Heart right ventricle (tissue), 16 donors: Measurements from ENCODE around the gene KRI1. TPM values are rescaled to one million over a fixed set of nuclear protein-coding genes. Genes with fewer than 3 reads are reported as not detected.
"Not testable (repeated sequence)": the region's sequence is repeated elsewhere in the genome, so short reads cannot be mapped to it uniquely, and the experiment has no call there.

Experiments used
- ATAC-seq, 8 donors: fragments of 200-7000 bp; cut with Tn5 transposase; one replicate each; pipeline ENCODE4 v1.9.1; 2020; ENCODE audit warnings: mild to moderate bottlenecking in 8 of 8, moderate library complexity in 8 of 8, moderate number of reproducible peaks in 1 of 8
- DNase-seq, 2 donors: peaks; one replicate each; pipeline ENCODE4 v3.0.0-alpha.2; 2020
- H3K27ac ChIP-seq, 10 donors: fragments of 200-600 bp; sonication (generic) in 2 of 10; one replicate each; pipeline versions ENCODE4 v1.5.0 to v1.8.0; 2020 to 2022; ENCODE audit warnings: mild to moderate bottlenecking in 3 of 10
- H3K27me3 ChIP-seq, 7 donors: fragments of 200-600 bp; one replicate each; pipeline ENCODE4 v1.8.0; 2021 to 2022; ENCODE audit warnings: mild to moderate bottlenecking in 2 of 7
- H3K36me3 ChIP-seq, 9 donors: fragments of 200-600 bp; sonication (generic) in 1 of 9; one replicate each; pipeline versions ENCODE4 v1.5.0 to v1.8.0; 2020 to 2022; ENCODE audit warnings: mild to moderate bottlenecking in 2 of 9
- H3K4me1 ChIP-seq, 9 donors: fragments of 200-600 bp; sonication (generic) in 1 of 9; one replicate each; pipeline versions ENCODE4 v1.5.0 to v1.8.0; 2020 to 2022; ENCODE audit warnings: mild to moderate bottlenecking in 4 of 9
- H3K4me3 ChIP-seq, 10 donors: fragments of 200-600 bp; sonication (generic) in 2 of 10; one replicate each; pipeline versions ENCODE4 v1.5.0 to v1.8.0; 2020 to 2022; ENCODE audit warnings: mild to moderate bottlenecking in 7 of 10, moderate library complexity in 2 of 10
- H3K9me3 ChIP-seq, 11 donors: fragments of 200-600 bp in 10 of 11; sonication (generic) in 2 of 11; one replicate each; pipeline versions ENCODE4 v1.5.0 to v1.8.0; 2013 to 2022; ENCODE audit warnings: mild to moderate bottlenecking in 2 of 11, control low read depth in 1 of 11, moderate library complexity in 1 of 11
- WGBS, 2 donors: extraction: QIAGEN DNeasy Blood & Tissue Kit; methylation state at CpG; one replicate each; pipeline ENCODE4 v1.1.7; 2013; ENCODE audit warnings: inconsistent platforms in 1 of 2; 5-methylcytosine and 5-hydroxymethylcytosine counted together
- intact Hi-C, 10 donors: fragments of 100-400 bp; cut with DNase I; formaldehyde crosslinking; loops; one replicate each; pipeline versions ENCODE4 v1.11.1 to v1.14.2; 2022
- polyA plus RNA-seq, 2 donors: library from polyadenylated mRNA; stranded (reverse); fragments of 200-250 nt; gene quantifications; one replicate each; pipeline ENCODE4 v1.2.3, GENCODE V29; 2013
- total RNA-seq, 10 donors: library from RNA; stranded (reverse); fragmentation: NEBNext Ultra II Directional in 3 of 10; extraction: Animal tissue kit (Norgen Biotek cat#: 25700) in 3 of 10; gene quantifications; one replicate each; pipeline versions ENCODE4 v1.2.1 to v1.2.4, GENCODE V29; 2021 to 2023
- TF ChIP-seq, protein P1 (sequence below), 9 donors: fragments of 200-600 bp; sonication (generic) in 2 of 9; IDR thresholded peaks; one replicate each; pipeline versions ENCODE4 v1.5.0 to v1.8.0; 2021 to 2022; ENCODE audit warnings: antibody characterized with exemption in 9 of 9, mild to moderate bottlenecking in 5 of 9, moderate library complexity in 1 of 9
- donor health status: Arrhythmogenic right ventricular cardiomyopathy.
- donor health status: ischemic (EF 13 %, LVEDD 7.1; RV severe dilation, severe dysfunction).
- donor health status: healthy with polysubstance abuse.
- donor health status: DM: no; HTN: yes; CAD: no.
- donor health status: DM: no; HTN: no; CAD: no.
- donor health status: ischemic (EF 25% LVEDD 6.9; RV normal size, moderate dysfunction).
- donor health status: ischemic (EF 25% LVEDD 5.7; RV mildly dilated, moderate dysfunction).
- donor health status: healthy.
- donor health status: DM: yes; HTN: yes; CAD: no.
- donor health status: Ischemic cardiomyopathy.
- donor health status: ischemic (EF 35%, LVEDD 5.7; RV mildly dilated, moderate dysfunction).
- donor health status: nonischemic (EF 11% LVEDD 7.7; RV severe dilation, severe dysfunction).
- donor health status: DM: yes; HTN: yes; CAD: no.
- donor health status: PGD.
- donor health status: ischemic (EF 29% LVEDD 5.4; RV normal size, mild dysfunction).
- donor health status: nonischemic (EF 23%, LVEDD 6.1; RV moderate dilation, normal function).

The KRI1 gene
- total and polyA plus RNA-seq, 12 donors, result 8.4 to 17.5 (median 10.7) TPM

- intact Hi-C loops, result no loop called here
- TF ChIP-seq, protein P1, sequence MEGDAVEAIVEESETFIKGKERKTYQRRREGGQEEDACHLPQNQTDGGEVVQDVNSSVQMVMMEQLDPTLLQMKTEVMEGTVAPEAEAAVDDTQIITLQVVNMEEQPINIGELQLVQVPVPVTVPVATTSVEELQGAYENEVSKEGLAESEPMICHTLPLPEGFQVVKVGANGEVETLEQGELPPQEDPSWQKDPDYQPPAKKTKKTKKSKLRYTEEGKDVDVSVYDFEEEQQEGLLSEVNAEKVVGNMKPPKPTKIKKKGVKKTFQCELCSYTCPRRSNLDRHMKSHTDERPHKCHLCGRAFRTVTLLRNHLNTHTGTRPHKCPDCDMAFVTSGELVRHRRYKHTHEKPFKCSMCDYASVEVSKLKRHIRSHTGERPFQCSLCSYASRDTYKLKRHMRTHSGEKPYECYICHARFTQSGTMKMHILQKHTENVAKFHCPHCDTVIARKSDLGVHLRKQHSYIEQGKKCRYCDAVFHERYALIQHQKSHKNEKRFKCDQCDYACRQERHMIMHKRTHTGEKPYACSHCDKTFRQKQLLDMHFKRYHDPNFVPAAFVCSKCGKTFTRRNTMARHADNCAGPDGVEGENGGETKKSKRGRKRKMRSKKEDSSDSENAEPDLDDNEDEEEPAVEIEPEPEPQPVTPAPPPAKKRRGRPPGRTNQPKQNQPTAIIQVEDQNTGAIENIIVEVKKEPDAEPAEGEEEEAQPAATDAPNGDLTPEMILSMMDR (IDR thresholded peaks at IDR 0.05), result no peak
- H3K27me3 ChIP-seq, result no peaks in the 10 kb centered on the region
- DNase-seq (no peak), ATAC-seq (peak in 6 of 8 donors; percentile 5 to 33 (median 14))
- H3K4me1 ChIP-seq, result peaks cover 0 to 24% (median 0%) of the 10 kb centered on the region in 9 donors
- peak overlapping the region in 1 of 10 donors; percentile 71 for H3K27ac ChIP-seq
- H3K36me3 ChIP-seq, result peaks cover 0 to 100% (median 63%) of the 10 kb centered on the region in 9 donors
- no peaks in the 10 kb centered on the region for H3K9me3 ChIP-seq
- no peak overlapping the region for H3K4me3 ChIP-seq
- WGBS, 2 donors, result 84 to 85% methylated on average over 12 of the region's 12 CpGs
Observed at GRCh38 chr19:10552510-10553053, 13.2 kb downstream of the KRI1 start.

- H3K9me3 ChIP-seq, result no peaks in the 10 kb centered on the region
- H3K4me3 ChIP-seq, result no peak overlapping the region
- H3K27me3 ChIP-seq, result no peaks in the 10 kb centered on the region
- peaks cover 0 to 100% (median 64%) of the 10 kb centered on the region in 9 donors for H3K36me3 ChIP-seq
- DNase-seq, result no peak
- peak in 3 of 8 donors; percentile 3 to 11 (median 6) for ATAC-seq
- intact Hi-C loops, result no loop called here
- 94 to 95% methylated on average over 12 of the region's 12 CpGs for WGBS, 2 donors
- TF ChIP-seq, protein P1 (IDR thresholded peaks at IDR 0.05), result peak in 4 of 9 donors; percentile 8 to 25 (median 10)
- peaks cover 0 to 24% (median 0%) of the 10 kb centered on the region in 9 donors for H3K4me1 ChIP-seq
- H3K27ac ChIP-seq, result no peak overlapping the region
Observed at GRCh38 chr19:10551698-10552301, 14.0 kb downstream of the KRI1 start.

- H3K27ac ChIP-seq, intact Hi-C loops, ATAC-seq, DNase-seq, H3K4me3 ChIP-seq, H3K9me3 ChIP-seq, H3K27me3 ChIP-seq: not testable (repeated sequence)
- peaks cover 0 to 24% (median 0%) of the 10 kb centered on the region in 9 donors for H3K4me1 ChIP-seq
- WGBS, 2 donors, result 98% methylated on average over 9 of the region's 9 CpGs
- peaks cover 0 to 99% (median 64%) of the 10 kb centered on the region in 9 donors for H3K36me3 ChIP-seq
Observed at GRCh38 chr19:10551006-10551405, 14.8 kb downstream of the KRI1 start.

DNA sequence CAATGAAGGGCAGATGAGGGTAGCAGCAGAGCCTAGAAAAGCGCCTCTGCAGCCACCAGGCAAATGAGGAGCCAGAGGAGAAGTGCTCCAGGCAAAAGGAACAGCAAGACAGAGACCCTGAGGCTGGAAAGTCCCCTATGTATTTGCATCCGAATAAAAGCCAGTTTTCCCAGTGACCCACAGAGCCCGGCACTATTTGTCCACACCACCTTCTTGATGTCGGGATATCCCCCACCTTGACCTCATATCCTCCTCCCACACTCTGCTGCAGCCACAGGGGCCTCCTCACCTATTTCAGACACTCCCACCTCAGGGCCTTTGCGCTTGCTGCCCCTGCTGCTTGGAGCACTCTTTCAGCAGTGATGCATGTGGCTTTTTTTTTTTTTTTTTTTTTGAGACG, 15.5 kb downstream of the KRI1 start:
- Histone ChIP-seq H3K27ac (no peak overlapping the region), H3K9me3 (no peaks in the 10 kb centered on the region), H3K4me3 (no peak overlapping the region), H3K4me1 (peaks cover 0 to 25% (median 1%) of the 10 kb centered on the region in 9 donors), H3K27me3 (no peaks in the 10 kb centered on the region), H3K36me3 (peaks cover 0 to 99% (median 64%) of the 10 kb centered on the region in 9 donors)
- ATAC-seq (no peak), DNase-seq (no peak)
- 94 to 95% methylated on average over 5 to 6 of the region's 6 CpGs for WGBS, 2 donors
- TF ChIP-seq, protein P1 (IDR thresholded peaks at IDR 0.05), result no peak
- intact Hi-C loops, result no loop called here

GRCh38 chr19:10549733-10550132, 16.1 kb downstream of the KRI1 start:
- Histone ChIP-seq H3K36me3 (peaks cover 0 to 94% (median 62%) of the 10 kb centered on the region in 9 donors), H3K27me3 (no peaks in the 10 kb centered on the region), H3K27ac (no peak overlapping the region), H3K4me3 (no peak overlapping the region), H3K9me3 (no peaks in the 10 kb centered on the region), H3K4me1 (peaks cover 3 to 28% (median 7%) of the 10 kb centered on the region in 9 donors)
- WGBS, 2 donors, result 84 to 87% methylated on average over 7 of the region's 7 CpGs
- intact Hi-C loops, result no loop called here
- ATAC-seq (no peak), DNase-seq (no peak)
- TF ChIP-seq, protein P1 (IDR thresholded peaks at IDR 0.05), result no peak
